ENCODE data around the gene LRP2.

LRP2 gene

DNA sequence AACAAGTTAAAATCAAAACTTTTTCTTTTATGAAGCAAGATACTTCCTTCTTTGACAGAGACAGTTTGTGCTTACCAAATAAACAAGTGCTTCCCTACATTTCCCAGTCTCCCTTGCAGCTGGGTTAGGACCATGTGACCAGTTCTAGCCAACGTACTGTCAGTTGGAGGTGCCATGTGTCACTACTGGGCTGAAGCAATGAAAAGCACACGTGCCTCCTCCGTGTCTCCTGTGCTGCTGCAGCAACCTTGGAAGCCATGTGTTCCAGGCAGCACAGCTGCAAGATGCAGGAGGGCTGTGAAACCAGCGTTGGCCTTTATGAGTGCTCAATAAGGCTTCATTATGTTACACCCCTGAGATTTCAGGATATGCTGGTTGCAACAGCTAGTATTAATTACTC, 199.7 kb downstream of the LRP2 start:
- DNase-seq = no peak
- no peak overlapping the region for H3K4me3 ChIP-seq (ENCODE audit: control insufficient read depth in 1 of 7, extremely low read depth in 1 of 7, insufficient read depth in 4 of 7, low read depth in 2 of 7, low read length in 6 of 7)
- H3K36me3 ChIP-seq (ENCODE audit: control insufficient read depth in 4 of 4, insufficient read depth in 4 of 4, low read length in 3 of 4) = no peaks in the 10 kb centered on the region
- no peak overlapping the region for H3K27ac ChIP-seq (ENCODE audit: insufficient read depth in 1 of 2, low read depth in 1 of 2, low read length in 2 of 2, poor library complexity in 1 of 2, severe bottlenecking in 2 of 2)
- no peaks in the 10 kb centered on the region for H3K4me1 ChIP-seq (ENCODE audit: control extremely low read depth in 1 of 4, control insufficient read depth in 4 of 4, insufficient read depth in 4 of 4, low read length in 3 of 4)
- ChIA-PET CTCF (interaction anchor here (1.2 kb wide), 1 partner anchor 8 kb away, joined by 3 read pairs; no protein-coding TSS in a partner anchor), POLR2A (no interaction called here)
- no peaks in the 10 kb centered on the region for H3K27me3 ChIP-seq (replicated peaks in 2 of 5; ENCODE audit: control insufficient read depth in 4 of 5, insufficient read depth in 5 of 5, low read length in 4 of 5)
- H3K9me3 ChIP-seq (ENCODE audit: control extremely low read depth in 1 of 5, control insufficient read depth in 4 of 5, insufficient read depth in 2 of 5, low read depth in 1 of 5, low read length in 4 of 5) = no peaks in the 10 kb centered on the region
- 94% methylated on average over 4 of the region's 4 CpGs for WGBS (ENCODE audit: insufficient coverage)

DNA sequence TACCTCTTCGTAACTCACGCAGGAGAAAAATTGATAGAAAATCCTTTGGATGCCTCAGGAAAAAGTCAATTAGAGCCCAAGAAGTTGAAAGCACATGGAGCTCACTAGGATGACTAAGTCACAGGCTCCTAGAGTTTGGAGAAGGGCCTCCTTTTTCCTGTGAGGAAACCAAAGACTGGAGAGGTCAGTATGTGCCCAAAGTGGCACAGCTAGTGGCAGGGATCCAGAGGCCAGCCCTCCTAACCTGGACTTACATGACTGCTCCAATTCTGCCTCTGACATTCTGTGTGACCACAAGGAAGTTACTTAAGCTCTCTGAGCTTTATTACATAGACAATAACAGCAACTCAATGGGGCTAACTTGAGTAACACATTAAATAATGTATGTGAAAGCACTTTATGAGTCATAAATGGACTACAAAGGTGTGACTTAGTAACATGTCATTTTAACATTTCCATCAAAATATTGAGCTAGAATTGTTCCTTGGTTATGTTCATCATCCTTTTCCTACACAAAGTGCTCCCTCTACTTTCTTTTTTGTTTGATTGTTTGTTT, 201.3 kb downstream of the LRP2 start:
- POLR2A ChIA-PET = interaction anchor here (0.6 kb wide), 1 partner anchor 156 kb away, joined by 3 read pairs; no protein-coding TSS in a partner anchor
- H3K36me3 ChIP-seq (ENCODE audit: control insufficient read depth in 4 of 4, insufficient read depth in 4 of 4, low read length in 3 of 4) = no peaks in the 10 kb centered on the region
- H3K4me1 ChIP-seq (ENCODE audit: control extremely low read depth in 1 of 4, control insufficient read depth in 4 of 4, insufficient read depth in 4 of 4, low read length in 3 of 4) = no peaks in the 10 kb centered on the region
- no peak overlapping the region for H3K27ac ChIP-seq (ENCODE audit: insufficient read depth in 1 of 2, low read depth in 1 of 2, low read length in 2 of 2, poor library complexity in 1 of 2, severe bottlenecking in 2 of 2)
- no peak overlapping the region for H3K4me3 ChIP-seq (ENCODE audit: control insufficient read depth in 1 of 7, extremely low read depth in 1 of 7, insufficient read depth in 4 of 7, low read depth in 2 of 7, low read length in 6 of 7)
- H3K27me3 ChIP-seq (replicated peaks in 2 of 5; ENCODE audit: control insufficient read depth in 4 of 5, insufficient read depth in 5 of 5, low read length in 4 of 5) = no peaks in the 10 kb centered on the region
- CTCF ChIA-PET = interaction anchor here (0.8 to 1.3 kb wide), 2 partner anchors 13 kb away, joined by 3 read pairs; no protein-coding TSS in a partner anchor
- DNase-seq = no peak
- WGBS (ENCODE audit: insufficient coverage) = 100% methylated on average over 2 of the region's 2 CpGs
- no peaks in the 10 kb centered on the region for H3K9me3 ChIP-seq (ENCODE audit: control extremely low read depth in 1 of 5, control insufficient read depth in 4 of 5, insufficient read depth in 2 of 5, low read depth in 1 of 5, low read length in 4 of 5)

DNA sequence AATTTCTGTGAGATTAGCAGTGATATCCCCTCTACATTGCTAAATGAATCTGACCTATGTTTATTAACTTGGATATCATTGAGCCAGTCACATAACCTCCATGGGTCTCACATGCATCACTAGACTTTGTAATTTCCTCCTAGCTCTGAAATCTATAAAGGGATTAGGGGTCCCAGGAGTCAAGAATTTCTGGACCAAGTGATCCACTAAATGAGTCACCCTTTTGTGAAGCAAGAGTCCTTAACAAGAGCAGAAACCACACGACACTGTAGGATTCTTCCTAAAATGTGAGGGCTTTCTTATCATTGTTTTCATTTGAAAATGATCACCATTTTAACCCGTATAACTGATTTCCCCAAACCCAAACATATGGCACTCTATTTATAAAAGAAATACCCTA, 202.6 kb downstream of the LRP2 start:
- Histone ChIP-seq H3K27ac (ENCODE audit: insufficient read depth in 1 of 2, low read depth in 1 of 2, low read length in 2 of 2, poor library complexity in 1 of 2, severe bottlenecking in 2 of 2) (no peak overlapping the region), H3K4me3 (ENCODE audit: control insufficient read depth in 1 of 7, extremely low read depth in 1 of 7, insufficient read depth in 4 of 7, low read depth in 2 of 7, low read length in 6 of 7) (no peak overlapping the region), H3K9me3 (ENCODE audit: control extremely low read depth in 1 of 5, control insufficient read depth in 4 of 5, insufficient read depth in 2 of 5, low read depth in 1 of 5, low read length in 4 of 5) (peaks cover 0 to 3% (median 0%) of the 10 kb centered on the region in 5 experiments), H3K27me3 (replicated peaks in 2 of 5; ENCODE audit: control insufficient read depth in 4 of 5, insufficient read depth in 5 of 5, low read length in 4 of 5) (no peaks in the 10 kb centered on the region), H3K36me3 (ENCODE audit: control insufficient read depth in 4 of 4, insufficient read depth in 4 of 4, low read length in 3 of 4) (no peaks in the 10 kb centered on the region), H3K4me1 (ENCODE audit: control extremely low read depth in 1 of 4, control insufficient read depth in 4 of 4, insufficient read depth in 4 of 4, low read length in 3 of 4) (no peaks in the 10 kb centered on the region)
- DNase-seq = no peak
- ChIA-PET POLR2A (no interaction called here), CTCF (no interaction called here)
- WGBS (ENCODE audit: insufficient coverage) = no CpG with 5 or more reads among the region's 2 CpGs

DNA sequence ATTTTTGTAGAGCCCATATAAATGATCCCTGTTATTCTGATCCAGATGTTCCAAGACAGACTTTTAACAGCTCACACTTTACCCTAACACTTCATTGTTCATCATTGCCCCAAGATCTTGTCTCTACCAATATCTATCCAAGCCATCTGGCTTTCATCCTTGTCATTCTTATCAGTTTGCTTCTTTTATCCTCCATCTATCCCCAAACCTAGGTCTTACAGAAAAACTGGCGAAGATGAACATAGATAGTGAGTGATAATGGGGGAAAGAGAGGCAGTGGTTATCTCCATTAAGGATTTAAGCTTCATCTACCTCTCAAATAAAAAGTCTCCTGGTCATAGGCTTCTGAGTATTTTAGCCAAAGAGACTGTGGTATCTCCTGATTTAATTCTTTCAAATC, 203.5 kb downstream of the LRP2 start:
- peaks cover 0 to 8% (median under 1%) of the 10 kb centered on the region in 5 experiments for H3K9me3 ChIP-seq (ENCODE audit: control extremely low read depth in 1 of 5, control insufficient read depth in 4 of 5, insufficient read depth in 2 of 5, low read depth in 1 of 5, low read length in 4 of 5)
- H3K4me1 ChIP-seq (ENCODE audit: control extremely low read depth in 1 of 4, control insufficient read depth in 4 of 4, insufficient read depth in 4 of 4, low read length in 3 of 4) = no peaks in the 10 kb centered on the region
- H3K27me3 ChIP-seq (replicated peaks in 2 of 5; ENCODE audit: control insufficient read depth in 4 of 5, insufficient read depth in 5 of 5, low read length in 4 of 5) = no peaks in the 10 kb centered on the region
- DNase-seq = no peak
- CTCF ChIA-PET = no interaction called here
- no peak overlapping the region for H3K27ac ChIP-seq (ENCODE audit: insufficient read depth in 1 of 2, low read depth in 1 of 2, low read length in 2 of 2, poor library complexity in 1 of 2, severe bottlenecking in 2 of 2)
- POLR2A ChIA-PET = no interaction called here
- H3K4me3 ChIP-seq (ENCODE audit: control insufficient read depth in 1 of 7, extremely low read depth in 1 of 7, insufficient read depth in 4 of 7, low read depth in 2 of 7, low read length in 6 of 7) = no peak overlapping the region
- H3K36me3 ChIP-seq (ENCODE audit: control insufficient read depth in 4 of 4, insufficient read depth in 4 of 4, low read length in 3 of 4) = no peaks in the 10 kb centered on the region
- no CpG with 5 or more reads among the region's 1 CpG for WGBS (ENCODE audit: insufficient coverage)

- WGBS (ENCODE audit: insufficient coverage) = no CpG with 5 or more reads among the region's 2 CpGs
- Histone ChIP-seq H3K27me3 (replicated peaks in 2 of 5; ENCODE audit: control insufficient read depth in 4 of 5, insufficient read depth in 5 of 5, low read length in 4 of 5) (no peaks in the 10 kb centered on the region), H3K4me1 (ENCODE audit: control extremely low read depth in 1 of 4, control insufficient read depth in 4 of 4, insufficient read depth in 4 of 4, low read length in 3 of 4) (peaks cover 0 to 13% (median 7%) of the 10 kb centered on the region in 4 experiments), H3K36me3 (ENCODE audit: control insufficient read depth in 4 of 4, insufficient read depth in 4 of 4, low read length in 3 of 4) (no peaks in the 10 kb centered on the region), H3K27ac (ENCODE audit: insufficient read depth in 1 of 2, low read depth in 1 of 2, low read length in 2 of 2, poor library complexity in 1 of 2, severe bottlenecking in 2 of 2) (no peak overlapping the region), H3K4me3 (ENCODE audit: control insufficient read depth in 1 of 7, extremely low read depth in 1 of 7, insufficient read depth in 4 of 7, low read depth in 2 of 7, low read length in 6 of 7) (no peak overlapping the region), H3K9me3 (ENCODE audit: control extremely low read depth in 1 of 5, control insufficient read depth in 4 of 5, insufficient read depth in 2 of 5, low read depth in 1 of 5, low read length in 4 of 5) (no peaks in the 10 kb centered on the region)
- ChIA-PET POLR2A (no interaction called here), CTCF (no interaction called here)
- DNase-seq = no peak
These were observed 216.1 kb downstream of the LRP2 start for GRCh38 chr2:169146220-169146619.

DNA sequence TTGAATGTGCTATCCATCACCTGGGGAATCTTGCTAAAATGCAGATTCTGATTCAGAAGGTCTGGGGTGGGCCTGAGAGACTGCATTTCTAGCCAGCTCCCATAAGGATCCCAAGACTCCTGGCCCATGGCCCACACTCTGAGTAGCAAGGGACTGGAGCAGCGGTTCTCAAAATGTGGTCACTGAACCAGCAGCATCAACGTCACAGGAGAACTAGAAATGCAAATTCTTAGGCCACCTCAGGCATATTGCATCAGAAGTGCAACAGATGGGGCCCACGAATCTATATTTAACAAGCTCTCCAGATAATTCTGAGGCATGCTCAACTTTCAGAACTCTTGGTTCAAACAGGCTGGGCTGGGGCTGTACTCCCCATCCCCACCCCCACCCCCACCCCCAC, 218.3 kb downstream of the LRP2 start:
- H3K9me3 ChIP-seq (ENCODE audit: control extremely low read depth in 1 of 5, control insufficient read depth in 4 of 5, insufficient read depth in 2 of 5, low read depth in 1 of 5, low read length in 4 of 5) = no peaks in the 10 kb centered on the region
- H3K36me3 ChIP-seq (ENCODE audit: control insufficient read depth in 4 of 4, insufficient read depth in 4 of 4, low read length in 3 of 4) = no peaks in the 10 kb centered on the region
- no peak overlapping the region for H3K4me3 ChIP-seq (ENCODE audit: control insufficient read depth in 1 of 7, extremely low read depth in 1 of 7, insufficient read depth in 4 of 7, low read depth in 2 of 7, low read length in 6 of 7)
- ChIA-PET CTCF (interaction anchor here (0.7 to 3.7 kb wide), 5 partner anchors 12 to 187 kb away, joined by 3 to 18 read pairs (median 5); no protein-coding TSS in a partner anchor), POLR2A (no interaction called here)
- H3K4me1 ChIP-seq (ENCODE audit: control extremely low read depth in 1 of 4, control insufficient read depth in 4 of 4, insufficient read depth in 4 of 4, low read length in 3 of 4) = peaks cover 0 to 14% (median 7%) of the 10 kb centered on the region in 4 experiments
- DNase-seq = no peak
- 96% methylated on average over 3 of the region's 3 CpGs for WGBS (ENCODE audit: insufficient coverage)
- H3K27ac ChIP-seq (ENCODE audit: insufficient read depth in 1 of 2, low read depth in 1 of 2, low read length in 2 of 2, poor library complexity in 1 of 2, severe bottlenecking in 2 of 2) = no peak overlapping the region
- no peaks in the 10 kb centered on the region for H3K27me3 ChIP-seq (replicated peaks in 2 of 5; ENCODE audit: control insufficient read depth in 4 of 5, insufficient read depth in 5 of 5, low read length in 4 of 5)

- Histone ChIP-seq H3K4me1 (ENCODE audit: control extremely low read depth in 1 of 4, control insufficient read depth in 4 of 4, insufficient read depth in 4 of 4, low read length in 3 of 4) (peaks cover 0 to 17% (median 7%) of the 10 kb centered on the region in 4 experiments), H3K27ac (ENCODE audit: insufficient read depth in 1 of 2, low read depth in 1 of 2, low read length in 2 of 2, poor library complexity in 1 of 2, severe bottlenecking in 2 of 2) (no peak overlapping the region), H3K27me3 (replicated peaks in 2 of 5; ENCODE audit: control insufficient read depth in 4 of 5, insufficient read depth in 5 of 5, low read length in 4 of 5) (no peaks in the 10 kb centered on the region), H3K36me3 (ENCODE audit: control insufficient read depth in 4 of 4, insufficient read depth in 4 of 4, low read length in 3 of 4) (no peaks in the 10 kb centered on the region), H3K9me3 (ENCODE audit: control extremely low read depth in 1 of 5, control insufficient read depth in 4 of 5, insufficient read depth in 2 of 5, low read depth in 1 of 5, low read length in 4 of 5) (no peaks in the 10 kb centered on the region), H3K4me3 (ENCODE audit: control insufficient read depth in 1 of 7, extremely low read depth in 1 of 7, insufficient read depth in 4 of 7, low read depth in 2 of 7, low read length in 6 of 7) (peak overlapping the region in 1 of 7 experiments; percentile 9)
- ChIA-PET CTCF (interaction anchor here (0.7 to 4.3 kb wide), 20 partner anchors 9 to 310 kb away, joined by 3 to 25 read pairs (median 4); no protein-coding TSS in a partner anchor), POLR2A (no interaction called here)
- DNase-seq = peak; percentile 44 to 66 (median 54)
- 19% methylated on average over 9 of the region's 10 CpGs for WGBS (ENCODE audit: insufficient coverage)
These were observed 220.5 kb downstream of the LRP2 start for GRCh38 chr2:169141713-169142352.

All from common myeloid progenitor, CD34-positive (primary cell).